Measurements from ENCODE around the gene UBE2U.

GRCh38 chr1:64295561-64295960 is 92.1 kb downstream of the UBE2U start:
- TF ChIP-seq CTCF (IDR thresholded peaks at IDR 0.05; ENCODE audit: insufficient read depth, low read length, poor library complexity, severe bottlenecking), result no peak
- TF ChIP-seq EZH2phosphoT487 (conservative IDR thresholded peaks at IDR 0.05; ENCODE audit: low read length), result no peak
